SH-SY5Y (cell line): ENCODE results near the gene CMSS1.

Experiments used
- GATA2 ChIP-seq: IDR thresholded peaks from 2 replicates; pipeline ENCODE4 v1.6.1; 2011; ENCODE audit warnings: mild to moderate bottlenecking, low read depth, low read length
- GATA3 ChIP-seq: IDR thresholded peaks from 2 replicates; pipeline ENCODE4 v1.6.1; 2011; ENCODE audit warnings: low read depth, mild to moderate bottlenecking, low read length, moderate library complexity

GRCh38 chr3:99881121-99881524 is 63.5 kb downstream of the CMSS1 start:
- TF ChIP-seq GATA2 = no peak
- no peak for TF ChIP-seq GATA3
